Cardiac fibroblast (primary cell): ENCODE data around the gene STS.
"Not testable (repeated sequence)": the region's sequence is repeated elsewhere in the genome, so short reads cannot be mapped to it uniquely, and the experiment has no call there.

Experiments used
- DNase-seq, 2 donors: peaks; one replicate each; pipeline versions ENCODE4 v3.0.0 to v3.0.0-alpha.2; 2010; ENCODE audit warnings: low read depth in 2 of 2
- H3K4me3 ChIP-seq, 2 donors: replicated peaks in 1 of 2; 1 replicate in 1 of 2; 2 replicates in 1 of 2; pipeline ENCODE4 v1.5.1; 2011; ENCODE audit warnings: low read depth in 2 of 2, low read length in 2 of 2, mild to moderate bottlenecking in 2 of 2, moderate library complexity in 1 of 2
- TF ChIP-seq, protein P1 (sequence below): IDR thresholded peaks from one replicate; pipeline ENCODE4 v1.5.1; 2011; ENCODE audit warnings: low read depth, mild to moderate bottlenecking, low read length, inconsistent platforms

The STS gene

DNA sequence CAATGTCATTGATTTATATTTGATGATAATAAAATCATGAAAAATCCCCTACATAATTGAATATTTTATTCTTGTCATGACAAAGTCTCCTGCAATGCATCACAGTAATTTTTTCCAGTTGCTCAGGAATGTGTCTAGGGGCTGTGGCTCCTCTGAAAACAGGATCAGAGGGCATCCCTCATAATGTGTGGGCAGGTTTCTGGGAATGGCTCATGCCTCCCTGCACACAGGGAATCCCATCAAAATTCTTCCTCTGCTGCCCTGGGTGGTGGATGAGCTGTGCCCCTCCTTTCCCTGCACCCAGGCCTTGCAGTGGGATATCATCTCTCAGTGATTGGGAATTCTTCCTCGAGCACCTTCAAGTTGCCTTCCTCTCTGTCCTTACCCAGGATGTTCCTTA lies 20.9 kb downstream of the STS start:
- no peak for DNase-seq
- H3K4me3 ChIP-seq, result no peak overlapping the region
- TF ChIP-seq, protein P1, sequence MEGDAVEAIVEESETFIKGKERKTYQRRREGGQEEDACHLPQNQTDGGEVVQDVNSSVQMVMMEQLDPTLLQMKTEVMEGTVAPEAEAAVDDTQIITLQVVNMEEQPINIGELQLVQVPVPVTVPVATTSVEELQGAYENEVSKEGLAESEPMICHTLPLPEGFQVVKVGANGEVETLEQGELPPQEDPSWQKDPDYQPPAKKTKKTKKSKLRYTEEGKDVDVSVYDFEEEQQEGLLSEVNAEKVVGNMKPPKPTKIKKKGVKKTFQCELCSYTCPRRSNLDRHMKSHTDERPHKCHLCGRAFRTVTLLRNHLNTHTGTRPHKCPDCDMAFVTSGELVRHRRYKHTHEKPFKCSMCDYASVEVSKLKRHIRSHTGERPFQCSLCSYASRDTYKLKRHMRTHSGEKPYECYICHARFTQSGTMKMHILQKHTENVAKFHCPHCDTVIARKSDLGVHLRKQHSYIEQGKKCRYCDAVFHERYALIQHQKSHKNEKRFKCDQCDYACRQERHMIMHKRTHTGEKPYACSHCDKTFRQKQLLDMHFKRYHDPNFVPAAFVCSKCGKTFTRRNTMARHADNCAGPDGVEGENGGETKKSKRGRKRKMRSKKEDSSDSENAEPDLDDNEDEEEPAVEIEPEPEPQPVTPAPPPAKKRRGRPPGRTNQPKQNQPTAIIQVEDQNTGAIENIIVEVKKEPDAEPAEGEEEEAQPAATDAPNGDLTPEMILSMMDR, result no peak

DNA sequence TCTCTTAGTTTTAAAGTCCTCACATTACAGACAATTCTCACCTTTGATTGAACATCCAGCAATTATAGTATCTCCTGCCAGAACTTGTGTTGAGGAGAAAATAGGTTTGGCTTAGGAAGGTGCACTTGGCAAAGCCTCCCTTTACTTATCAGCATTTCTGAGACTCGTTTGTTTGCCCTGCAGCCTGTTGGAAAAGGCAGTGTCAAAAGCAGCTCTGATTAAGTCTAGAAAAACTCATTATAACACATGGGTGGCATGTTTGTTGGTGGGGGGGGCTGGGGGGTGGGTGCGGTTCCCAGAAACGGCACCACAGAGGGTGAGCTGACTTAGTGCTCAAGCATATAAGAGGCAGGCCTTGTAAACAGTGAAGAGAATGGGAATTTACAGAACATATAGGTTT lies 22.1 kb downstream of the STS start:
- TF ChIP-seq, protein P1, result no peak
- DNase-seq, result no peak
- H3K4me3 ChIP-seq, result no peak overlapping the region

DNA sequence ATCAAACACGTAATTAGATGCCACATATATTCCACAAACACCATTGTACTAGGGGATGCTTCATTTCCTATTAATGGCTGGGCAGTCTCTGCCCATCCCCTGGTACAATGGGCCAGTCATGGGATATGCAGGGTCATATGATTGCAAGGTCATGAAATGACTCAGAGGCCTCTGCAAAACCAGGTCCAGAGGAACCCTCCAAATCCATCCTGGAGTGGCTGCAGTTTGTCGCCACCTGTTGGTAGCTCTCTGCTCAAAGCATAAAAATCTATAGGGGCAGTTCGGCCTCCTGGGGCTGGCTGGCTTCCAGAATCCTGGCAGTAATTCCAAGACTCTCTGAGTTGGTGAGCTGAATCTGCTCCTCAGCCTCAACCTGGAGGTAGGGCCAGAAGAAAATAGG lies 23.4 kb downstream of the STS start:
- DNase-seq, result peak; percentile 9 to 28
- no peak overlapping the region for H3K4me3 ChIP-seq
- TF ChIP-seq, protein P1, result no peak

DNA sequence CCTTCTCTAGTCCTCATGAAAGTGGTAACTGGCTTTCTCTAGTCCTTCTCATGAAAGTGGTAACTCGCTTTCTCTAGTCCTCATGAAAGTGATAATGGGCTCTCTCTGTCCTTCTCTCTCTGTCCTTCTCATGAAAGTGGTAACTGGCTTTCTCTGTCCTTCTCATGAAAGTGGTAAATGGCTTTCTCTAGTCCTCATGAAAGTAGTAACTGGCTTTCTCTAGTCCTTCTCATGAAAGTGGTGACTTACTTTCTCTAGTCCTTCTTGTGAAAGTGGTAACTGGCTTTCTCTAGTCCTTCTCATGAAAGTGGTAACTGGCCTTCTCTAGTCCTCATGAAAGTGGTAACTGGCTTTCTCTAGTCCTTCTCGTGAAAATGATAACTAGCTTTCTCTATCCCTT lies 31.3 kb downstream of the STS start:
- DNase-seq, H3K4me3 ChIP-seq: not testable (repeated sequence)

DNA sequence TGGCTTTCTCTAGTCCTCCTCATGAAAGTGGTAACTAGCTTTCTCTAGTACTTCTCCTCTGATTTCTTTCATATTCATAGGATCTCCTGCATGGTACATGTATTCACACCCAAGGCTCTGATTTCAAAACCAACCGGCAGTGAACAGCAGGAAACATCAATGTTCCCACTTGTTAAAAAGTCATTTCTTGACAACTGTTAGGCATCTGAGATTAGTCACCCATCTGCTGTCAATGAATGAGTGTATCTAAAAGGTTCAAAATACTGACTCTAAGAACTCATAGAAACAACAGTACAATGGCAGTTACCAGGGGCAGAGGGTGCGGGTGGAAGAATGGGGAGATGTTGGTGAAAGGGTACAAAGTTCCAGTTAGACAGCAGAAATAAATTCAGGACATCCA lies 31.9 kb downstream of the STS start:
- TF ChIP-seq, protein P1, result no peak
- no peak overlapping the region for H3K4me3 ChIP-seq
- DNase-seq, result no peak

DNA sequence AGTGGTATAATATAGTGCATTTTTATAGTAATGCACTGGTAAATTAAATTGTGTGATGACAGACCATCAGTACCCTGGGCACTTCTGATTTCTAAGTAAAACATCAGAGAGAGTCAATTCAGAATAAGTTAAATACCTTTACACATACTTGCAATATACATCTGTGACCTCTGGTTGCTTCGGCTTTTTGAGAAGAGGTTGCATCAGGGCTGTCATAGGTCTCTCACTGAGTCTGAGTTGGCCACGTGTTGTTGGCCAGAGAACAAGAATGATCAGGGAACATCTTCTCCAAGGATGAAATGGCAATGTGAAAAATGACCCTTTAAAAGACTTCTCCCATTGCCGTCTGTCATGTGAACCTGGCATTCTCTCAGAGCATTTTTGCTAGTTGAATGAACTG lies 37.3 kb downstream of the STS start:
- TF ChIP-seq, protein P1, result no peak

DNA sequence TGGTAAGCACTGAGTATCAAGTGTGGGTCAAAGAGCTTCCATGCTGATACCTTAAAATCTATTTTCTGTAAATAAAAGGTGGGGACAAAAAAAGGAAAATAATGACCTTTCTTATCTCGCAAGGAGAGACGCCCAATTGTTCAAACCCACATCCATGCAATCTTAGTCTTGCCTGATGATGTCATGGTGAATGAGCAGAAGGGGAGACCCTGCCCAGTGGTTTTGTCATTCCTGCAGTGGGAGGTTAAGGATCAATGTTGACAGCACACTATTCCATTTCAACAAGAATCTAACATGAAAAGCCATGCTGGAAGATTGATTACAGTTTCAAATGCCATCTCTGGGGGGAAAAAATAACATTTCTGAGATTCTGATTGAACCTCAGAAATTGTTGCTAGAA lies 41.2 kb downstream of the STS start:
- DNase-seq, result no peak
- no peak overlapping the region for H3K4me3 ChIP-seq
- TF ChIP-seq, protein P1, result no peak

More for the DNA sequence above, 37.3 kb downstream of the STS start:
- no peak overlapping the region for H3K4me3 ChIP-seq
- no peak for DNase-seq
